ENCODE measurements around the gene PITPNM1.
"Not testable (repeated sequence)": the region's sequence is repeated elsewhere in the genome, so short reads cannot be mapped to it uniquely, and the experiment has no call there.

PITPNM1 gene

DNA sequence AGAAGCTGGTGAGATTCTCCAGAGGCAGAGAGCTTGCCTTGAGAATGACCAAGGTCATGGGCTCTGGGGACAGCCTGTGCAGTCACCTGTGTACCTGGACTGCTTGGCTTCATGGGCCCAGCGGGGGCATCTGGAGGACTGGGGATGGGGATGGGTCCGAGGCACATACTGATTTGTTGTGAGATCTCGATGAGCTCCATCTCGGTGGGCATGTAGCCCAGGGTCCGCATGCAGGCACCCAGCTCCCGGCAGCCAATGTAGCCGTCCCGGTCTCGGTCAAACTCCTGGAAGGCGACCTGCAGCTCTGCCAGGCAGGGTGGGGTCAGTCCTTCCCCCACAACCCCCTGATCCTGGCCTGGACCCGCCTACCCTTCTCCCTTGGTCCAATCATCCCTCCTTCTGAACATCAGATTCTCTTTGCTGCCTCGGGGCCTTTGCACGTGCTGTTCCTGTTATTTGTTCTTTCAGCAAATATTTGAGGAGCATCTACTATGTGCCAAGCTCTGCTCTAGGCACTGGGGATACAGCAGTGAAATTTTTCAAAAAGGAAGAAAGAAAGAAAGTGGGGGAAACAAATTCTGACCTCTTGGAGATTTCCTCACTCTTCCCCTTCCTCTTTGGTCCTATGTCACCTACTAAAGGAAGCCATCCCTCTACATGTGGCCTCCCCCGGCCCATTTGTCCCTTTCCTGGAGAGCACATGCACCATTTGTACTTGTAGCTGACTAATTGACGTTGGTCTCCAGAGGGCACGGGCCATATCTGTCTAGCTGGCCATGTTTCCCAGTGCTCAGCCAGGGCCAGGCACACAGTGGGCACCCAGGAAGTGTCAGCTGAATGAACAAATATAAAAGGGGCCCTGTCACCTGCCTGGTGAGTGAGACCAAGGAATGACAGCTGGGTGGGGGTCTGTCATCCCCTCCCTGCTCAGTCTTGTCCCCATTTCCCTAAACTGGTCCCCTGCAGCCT lies 16.0 kb upstream of the PITPNM1 start:
- POLR2A ChIA-PET (ENCODE audit: low non-redundant PET) = interaction anchor here (0.5 kb wide), 1 partner anchor 73 kb away, joined by 5 read pairs; no protein-coding TSS in a partner anchor
- DNase-seq (ENCODE audit: low spot score) = no peak
- CTCF ChIA-PET = no interaction called here
- no peak for TF ChIP-seq CTCF (conservative IDR thresholded peaks at IDR 0.05; ENCODE audit: low read depth)
- H3K27ac ChIP-seq = no peak overlapping the region

GRCh38 chr11:67519726-67520125 lies 14.6 kb upstream of the PITPNM1 start:
- ChIA-PET POLR2A (ENCODE audit: low non-redundant PET) (no interaction called here), CTCF (interaction anchor here (0.6 kb wide), 1 partner anchor 976 kb away, joined by 8 read pairs; no protein-coding TSS in a partner anchor)
- no peak for TF ChIP-seq CTCF (conservative IDR thresholded peaks at IDR 0.05; ENCODE audit: low read depth)
- H3K27ac ChIP-seq = no peak overlapping the region
- no peak for DNase-seq (ENCODE audit: low spot score)

DNA sequence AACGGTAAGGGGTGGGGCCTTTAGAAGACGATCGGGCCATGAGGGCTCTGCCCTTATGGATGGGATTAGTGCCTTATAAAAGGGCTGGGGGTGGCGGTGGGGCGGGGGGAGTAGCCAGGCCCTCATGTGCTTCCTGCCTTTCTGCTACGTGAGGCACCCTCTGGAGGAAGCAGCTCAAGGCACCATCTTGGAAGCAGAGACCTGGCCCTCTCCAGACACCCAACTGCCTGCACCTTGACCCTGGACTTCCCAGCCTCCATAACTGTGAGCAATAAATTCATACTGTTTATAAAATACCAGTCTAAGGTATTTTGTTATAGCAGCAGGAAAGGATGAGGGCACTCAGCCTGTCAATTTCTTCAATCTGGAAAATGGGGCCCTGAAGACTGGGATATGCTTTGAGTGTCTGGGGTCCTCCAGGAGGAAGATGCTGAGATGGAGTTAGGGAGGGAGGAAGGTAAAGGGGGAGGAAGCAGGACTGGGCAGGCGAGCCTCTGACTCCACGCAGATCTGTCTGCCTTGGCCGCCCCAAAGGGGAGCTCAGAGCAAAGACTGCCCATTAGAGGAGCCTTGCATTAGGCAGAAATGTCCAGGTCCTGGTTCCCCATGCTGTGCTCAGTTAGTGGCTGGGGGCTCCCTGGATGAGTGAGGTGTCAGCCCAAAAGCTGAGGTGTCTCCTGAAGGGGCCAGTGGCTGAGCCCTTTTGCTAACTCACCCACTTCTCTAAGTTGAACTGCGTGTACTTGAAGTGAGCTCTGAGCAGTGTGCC lies 12.8 kb upstream of the PITPNM1 start:
- POLR2A ChIA-PET (ENCODE audit: low non-redundant PET) = no interaction called here
- CTCF ChIA-PET = interaction anchor here (0.7 to 1.0 kb wide), 2 partner anchors 90 to 1144 kb away, joined by 3 read pairs; no protein-coding TSS in a partner anchor
- TF ChIP-seq CTCF (conservative IDR thresholded peaks at IDR 0.05; ENCODE audit: low read depth) = no peak

GRCh38 chr11:67516806-67517205 lies 11.6 kb upstream of the PITPNM1 start:
- no peak for DNase-seq (ENCODE audit: low spot score)
- no peak overlapping the region for H3K27ac ChIP-seq
- CTCF ChIA-PET = interaction anchor here (1.0 kb wide), 1 partner anchor 91 kb away, joined by 3 read pairs; no protein-coding TSS in a partner anchor
- TF ChIP-seq CTCF (conservative IDR thresholded peaks at IDR 0.05; ENCODE audit: low read depth) = no peak
- POLR2A ChIA-PET (ENCODE audit: low non-redundant PET) = no interaction called here

More for the DNA sequence above, 12.8 kb upstream of the PITPNM1 start:
- no peak overlapping the region for H3K27ac ChIP-seq
- DNase-seq (ENCODE audit: low spot score) = no peak

DNA sequence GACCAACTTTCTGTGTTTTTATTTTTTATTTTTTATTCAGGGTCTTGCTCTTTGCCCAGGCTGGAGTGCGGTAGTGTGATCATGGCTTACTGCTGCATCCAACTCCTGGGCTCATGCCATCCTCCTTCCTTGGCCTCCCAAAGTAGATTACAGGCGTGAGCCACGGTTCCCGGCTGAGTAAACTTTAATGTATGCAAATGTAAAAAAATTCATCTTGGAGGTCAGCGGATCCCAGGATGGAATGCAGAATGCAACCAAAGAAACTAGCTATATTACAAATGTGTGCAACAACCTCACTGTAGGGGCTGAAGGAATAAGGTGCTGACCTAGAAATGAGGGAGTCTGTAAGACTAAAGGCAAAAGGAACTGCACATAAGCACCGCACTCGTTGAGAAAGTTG lies 9.0 kb upstream of the PITPNM1 start:
- ChIA-PET POLR2A (ENCODE audit: low non-redundant PET) (no interaction called here), CTCF (no interaction called here)
- DNase-seq (ENCODE audit: low spot score) = no peak
- no peak overlapping the region for H3K27ac ChIP-seq
- no peak for TF ChIP-seq CTCF (conservative IDR thresholded peaks at IDR 0.05; ENCODE audit: low read depth)

GRCh38 chr11:67511558-67511957 lies 6.4 kb upstream of the PITPNM1 start:
- CTCF ChIA-PET; DNase-seq (ENCODE audit: low spot score); POLR2A ChIA-PET (ENCODE audit: low non-redundant PET); H3K27ac ChIP-seq: not testable (repeated sequence)

Measured in RWPE1 (cell line).